SK-N-SH (cell line): ENCODE data around the gene C11orf65.
A peak's percentile ranks its signal among the peaks of the same experiment; 100 is the strongest.

Experiments
- CTCF ChIP-seq: fragments of 200-600 bp; sonication (generic); IDR thresholded peaks from 2 replicates; pipeline ENCODE4 v1.6.1; 2017; ENCODE audit warnings: antibody characterized with exemption, mild to moderate bottlenecking, moderate library complexity
- FOXJ3 ChIP-seq: sonication (generic); formaldehyde crosslinking; IDR thresholded peaks from 2 replicates; pipeline ENCODE4 v1.5.1; 2020; ENCODE audit warnings: mild to moderate bottlenecking, missing genetic modification reagents
- GABPA ChIP-seq: IDR thresholded peaks from 2 replicates; pipeline ENCODE4 v1.4.0; 2012; ENCODE audit warnings: low read depth, mild to moderate bottlenecking
- MEF2A ChIP-seq: IDR thresholded peaks from 2 replicates; pipeline ENCODE4 v1.4.0; 2012; ENCODE audit warnings: low read depth, borderline replicate concordance
- NFIC ChIP-seq: IDR thresholded peaks from 2 replicates; pipeline ENCODE4 v1.4.0; 2012; ENCODE audit warnings: borderline replicate concordance
- POLR2AphosphoS5 ChIP-seq: IDR thresholded peaks from 2 replicates; pipeline ENCODE4 v1.6.1; 2012; ENCODE audit warnings: low read depth, low read length
- RAD21 ChIP-seq: IDR thresholded peaks from 2 replicates; pipeline ENCODE4 v1.6.1; 2012; ENCODE audit warnings: mild to moderate bottlenecking, low read length
- REST ChIP-seq: IDR thresholded peaks from 2 replicates; pipeline ENCODE4 v1.6.1; 2012; ENCODE audit warnings: mild to moderate bottlenecking, low read depth, low read length, moderate library complexity
- RFX5 ChIP-seq: IDR thresholded peaks from 2 replicates; pipeline ENCODE4 v1.6.1; 2012; ENCODE audit warnings: mild to moderate bottlenecking, improper control_type of control experiment, low read length
- SIN3A ChIP-seq: IDR thresholded peaks from 2 replicates; pipeline ENCODE4 v1.6.1; 2012; ENCODE audit warnings: low read depth, mild to moderate bottlenecking, low read length, moderate library complexity, borderline replicate concordance
- TAF1 ChIP-seq: IDR thresholded peaks from 2 replicates; pipeline ENCODE4 v1.6.1; 2012; ENCODE audit warnings: low read depth, mild to moderate bottlenecking, low read length, moderate library complexity, borderline replicate concordance
- TEAD4 ChIP-seq: IDR thresholded peaks from 2 replicates; pipeline ENCODE4 v1.4.0; 2012; ENCODE audit warnings: mild to moderate bottlenecking, borderline replicate concordance; ENCODE audit not compliant: insufficient read depth
- YY1 ChIP-seq: IDR thresholded peaks from 2 replicates; pipeline ENCODE4 v1.4.0; 2012; ENCODE audit warnings: low read depth, mild to moderate bottlenecking

- TF ChIP-seq YY1 (no peak), CTCF (no peak), RFX5 (0 out of 2 replicates have a peak, but pooled peaks have one; percentile 66), GABPA (peak; percentile 86), RAD21 (no peak; the same call in 1 of the 2 replicates), POLR2AphosphoS5 (peak; percentile 98), SIN3A (no peak), REST (no peak), TAF1 (peak; percentile 81), NFIC (no peak), TEAD4 (no peak), FOXJ3 (no peak), MEF2A (no peak)
Measured at GRCh38 chr11:108467091-108467823, at the start of gene C11orf65.
